Body of pancreas (tissue), 4 donors: ENCODE results near the gene LAMA4. TPM values are rescaled to one million over a fixed set of nuclear protein-coding genes. Genes with fewer than 3 reads are reported as not detected.

ENCODE experiments used
- ATAC-seq: fragments of 150-250 bp; one replicate; pipeline ENCODE4 v1.9.1; 2016
- DNase-seq, 4 donors: peaks; one replicate each; pipeline ENCODE4 v3.0.0-alpha.2; 2019
- H3K27ac ChIP-seq, 4 donors: fragments of 200-600 bp; sonication (generic); 1 replicate in 3 of 4; 2 replicates in 1 of 4; pipeline versions ENCODE4 v1.5.1 to v1.6.1; 2016 to 2019; ENCODE audit warnings: mild to moderate bottlenecking in 1 of 4, mixed read lengths in 1 of 4, moderate library complexity in 1 of 4
- H3K27me3 ChIP-seq, 2 donors: fragments of 200-600 bp; sonication (generic); one replicate each; pipeline ENCODE4 v1.6.0; 2016; ENCODE audit warnings: mild to moderate bottlenecking in 1 of 2
- H3K36me3 ChIP-seq, 2 donors: fragments of 200-600 bp; sonication (generic); replicated peaks in 1 of 2; 2 replicates each; pipeline ENCODE4 v1.5.1; 2016; ENCODE audit warnings: low read depth in 2 of 2; ENCODE audit not compliant: insufficient read depth in 1 of 2
- H3K4me1 ChIP-seq: fragments of 200-600 bp; sonication (generic); one replicate; pipeline ENCODE4 v1.6.0; 2016
- H3K4me3 ChIP-seq, 2 donors: fragments of 200-600 bp; sonication (generic); 1 replicate in 1 of 2; 2 replicates in 1 of 2; pipeline ENCODE4 v1.5.1; 2016 to 2019
- H3K9me3 ChIP-seq, 3 donors: fragments of 200-600 bp; sonication (generic); 1 replicate in 2 of 3; 2 replicates in 1 of 3; pipeline ENCODE4 v1.5.1; 2016
- POLR2A ChIP-seq, 3 donors: fragments of 450-650 bp; IDR thresholded peaks; one replicate each; pipeline ENCODE4 v1.6.1; 2016; ENCODE audit warnings: antibody characterized with exemption in 3 of 3, mild to moderate bottlenecking in 2 of 3
- WGBS, 2 donors: methylation state at CpG; one replicate each; pipeline ENCODE4 v1.1.5; 2017; 5-methylcytosine and 5-hydroxymethylcytosine counted together
- intact Hi-C: fragments of 100-400 bp; cut with DNase I; formaldehyde crosslinking; loops from one replicate; pipeline ENCODE4 v1.15.1; 2023
- total RNA-seq, 2 donors: library from RNA; depleted of rRNA; stranded (reverse); fragments of >200 nt; gene quantifications; one replicate each; pipeline ENCODE4 v1.1.0, GENCODE V29; 2016
- TF ChIP-seq, protein P1 (sequence below), 7 experiments: fragments of 450-650 bp in 4 of 7; fragments of 200-600 bp in 3 of 7; sonication (generic) in 3 of 7; IDR thresholded peaks; one replicate each; pipeline ENCODE4 v1.5.1; 2016 to 2019; ENCODE audit warnings: antibody characterized with exemption in 7 of 7

LAMA4 gene
- total RNA-seq, 2 donors from 2014 or later = 10.6 to 27.0 TPM

- Histone ChIP-seq H3K36me3 (no peaks in the 10 kb centered on the region), H3K9me3 (no peaks in the 10 kb centered on the region), H3K4me1 (no peaks in the 10 kb centered on the region), H3K27ac (no peak overlapping the region), H3K27me3 (no peaks in the 10 kb centered on the region), H3K4me3 (no peak overlapping the region)
- 81 to 83% methylated on average over 3 of the region's 3 CpGs for WGBS, 2 donors
- intact Hi-C loops = no loop called here
- ATAC-seq = no peak
- TF ChIP-seq, protein P1, sequence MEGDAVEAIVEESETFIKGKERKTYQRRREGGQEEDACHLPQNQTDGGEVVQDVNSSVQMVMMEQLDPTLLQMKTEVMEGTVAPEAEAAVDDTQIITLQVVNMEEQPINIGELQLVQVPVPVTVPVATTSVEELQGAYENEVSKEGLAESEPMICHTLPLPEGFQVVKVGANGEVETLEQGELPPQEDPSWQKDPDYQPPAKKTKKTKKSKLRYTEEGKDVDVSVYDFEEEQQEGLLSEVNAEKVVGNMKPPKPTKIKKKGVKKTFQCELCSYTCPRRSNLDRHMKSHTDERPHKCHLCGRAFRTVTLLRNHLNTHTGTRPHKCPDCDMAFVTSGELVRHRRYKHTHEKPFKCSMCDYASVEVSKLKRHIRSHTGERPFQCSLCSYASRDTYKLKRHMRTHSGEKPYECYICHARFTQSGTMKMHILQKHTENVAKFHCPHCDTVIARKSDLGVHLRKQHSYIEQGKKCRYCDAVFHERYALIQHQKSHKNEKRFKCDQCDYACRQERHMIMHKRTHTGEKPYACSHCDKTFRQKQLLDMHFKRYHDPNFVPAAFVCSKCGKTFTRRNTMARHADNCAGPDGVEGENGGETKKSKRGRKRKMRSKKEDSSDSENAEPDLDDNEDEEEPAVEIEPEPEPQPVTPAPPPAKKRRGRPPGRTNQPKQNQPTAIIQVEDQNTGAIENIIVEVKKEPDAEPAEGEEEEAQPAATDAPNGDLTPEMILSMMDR (IDR thresholded peaks at IDR 0.05) = no peak
- no peak for TF ChIP-seq POLR2A (IDR thresholded peaks at IDR 0.05)
- no peak for DNase-seq
Measured at GRCh38 chr6:112269979-112270566, 15.7 kb upstream of the LAMA4 start.

GRCh38 chr6:112269114-112269513, 14.7 kb upstream of the LAMA4 start:
- no peaks in the 10 kb centered on the region for H3K36me3 ChIP-seq
- 62 to 83% methylated on average over 5 of the region's 5 CpGs for WGBS, 2 donors
- H3K27me3 ChIP-seq = no peaks in the 10 kb centered on the region
- intact Hi-C loops = no loop called here
- H3K9me3 ChIP-seq = no peaks in the 10 kb centered on the region
- H3K4me1 ChIP-seq = no peaks in the 10 kb centered on the region
- no peak for TF ChIP-seq POLR2A (IDR thresholded peaks at IDR 0.05)
- TF ChIP-seq, protein P1 (IDR thresholded peaks at IDR 0.05) = no peak
- DNase-seq = no peak
- H3K27ac ChIP-seq = no peak overlapping the region
- ATAC-seq = no peak
- no peak overlapping the region for H3K4me3 ChIP-seq

- Histone ChIP-seq H3K4me1 (no peaks in the 10 kb centered on the region), H3K36me3 (no peaks in the 10 kb centered on the region), H3K27ac (no peak overlapping the region), H3K27me3 (no peaks in the 10 kb centered on the region), H3K4me3 (no peak overlapping the region), H3K9me3 (no peaks in the 10 kb centered on the region)
- TF ChIP-seq, protein P1 (IDR thresholded peaks at IDR 0.05) = no peak
- no peak for TF ChIP-seq POLR2A (IDR thresholded peaks at IDR 0.05)
- intact Hi-C loops = no loop called here
- no peak for ATAC-seq
- 77 to 79% methylated on average over 2 of the region's 2 CpGs for WGBS, 2 donors
- DNase-seq = no peak
Measured at GRCh38 chr6:112268654-112269053, 14.3 kb upstream of the LAMA4 start.

DNA sequence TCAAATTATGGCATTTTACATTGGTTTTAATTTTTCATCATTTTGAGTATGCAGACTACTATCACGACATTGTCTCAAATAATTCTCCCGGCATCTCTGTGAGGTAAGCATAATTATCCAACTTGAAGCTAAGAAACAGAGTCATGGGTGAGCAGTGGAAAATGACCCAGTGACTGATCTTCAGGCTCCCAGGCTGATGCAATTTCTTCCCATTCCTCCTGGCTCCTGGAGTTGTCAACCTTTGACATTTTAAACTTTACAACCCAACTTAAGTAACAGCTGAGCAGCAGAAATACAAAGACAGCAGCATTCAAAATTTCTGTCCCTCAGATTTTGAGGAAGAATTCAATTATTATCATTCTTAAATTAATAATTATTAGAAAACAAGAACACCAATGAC, 13.7 kb upstream of the LAMA4 start:
- Histone ChIP-seq H3K4me3 (no peak overlapping the region), H3K27me3 (no peaks in the 10 kb centered on the region), H3K9me3 (no peaks in the 10 kb centered on the region), H3K4me1 (no peaks in the 10 kb centered on the region), H3K27ac (no peak overlapping the region), H3K36me3 (no peaks in the 10 kb centered on the region)
- intact Hi-C loops = no loop called here
- 87 to 88% methylated on average over 2 of the region's 2 CpGs for WGBS, 2 donors
- ATAC-seq (no peak), DNase-seq (no peak)
- TF ChIP-seq, protein P1 (IDR thresholded peaks at IDR 0.05) = no peak
- no peak for TF ChIP-seq POLR2A (IDR thresholded peaks at IDR 0.05)

GRCh38 chr6:112266331-112266730, 12.0 kb upstream of the LAMA4 start:
- H3K4me1 ChIP-seq = no peaks in the 10 kb centered on the region
- H3K9me3 ChIP-seq = no peaks in the 10 kb centered on the region
- H3K36me3 ChIP-seq = no peaks in the 10 kb centered on the region
- no peaks in the 10 kb centered on the region for H3K27me3 ChIP-seq
- TF ChIP-seq, protein P1 (IDR thresholded peaks at IDR 0.05) = no peak
- ATAC-seq (no peak), DNase-seq (no peak)
- 74 to 89% methylated on average over 7 of the region's 7 CpGs for WGBS, 2 donors
- no peak overlapping the region for H3K4me3 ChIP-seq
- intact Hi-C loops = no loop called here
- no peak overlapping the region for H3K27ac ChIP-seq
